Measurements from ENCODE around the gene LEKR1.
"Not testable (repeated sequence)": the region's sequence is repeated elsewhere in the genome, so short reads cannot be mapped to it uniquely, and the experiment has no call there.

Gene LEKR1

GRCh38 chr3:156826144-156826895 lies at the start of gene LEKR1:
Gene LEKR1, plus strand, starts transcription at chr3:156826353. Its CDS starts 2,977 bp downstream, at chr3:156829330.
- DNase-seq = peak; percentile 60

DNA sequence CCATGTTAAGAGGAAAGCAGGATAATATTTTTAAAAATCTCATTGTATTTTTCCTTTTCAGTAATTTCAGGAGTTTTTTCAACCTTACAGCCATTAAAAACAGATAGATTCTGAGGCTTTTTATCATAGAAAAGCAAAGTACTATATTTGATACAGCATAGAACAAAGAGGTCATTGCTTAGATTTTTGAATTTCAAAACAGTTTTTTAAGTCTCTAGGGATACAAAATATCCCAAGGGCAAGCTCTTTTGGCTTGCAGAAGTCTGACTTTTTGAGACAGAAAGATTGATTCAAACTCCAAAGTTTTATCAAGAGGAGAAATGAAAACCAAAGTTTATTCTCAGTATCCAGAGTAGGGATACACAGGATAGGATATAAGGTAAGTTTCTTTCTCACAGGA lies 49.3 kb upstream of the LEKR1 start:
- no peak for DNase-seq

- no peak for DNase-seq
Observed at GRCh38 chr3:156781310-156782230, 44.6 kb upstream of the LEKR1 start.

DNA sequence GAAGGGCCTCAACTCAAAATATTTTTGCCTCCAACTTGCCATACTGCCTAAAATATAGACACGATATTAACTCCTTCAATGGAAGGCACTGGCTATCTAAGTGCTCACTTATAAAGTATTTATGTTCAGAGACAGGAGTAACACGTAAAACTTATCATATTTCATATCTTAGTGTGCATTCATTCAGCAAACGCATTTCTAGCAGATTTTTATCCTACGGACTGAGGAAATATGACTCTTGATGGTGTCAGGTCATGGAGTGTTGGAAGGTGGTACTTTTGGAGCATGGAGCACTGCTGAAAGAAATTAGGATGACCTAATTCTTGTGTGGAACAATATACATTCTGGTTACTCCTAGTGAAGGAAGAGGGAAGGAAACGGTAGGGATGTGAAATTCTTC lies 43.8 kb upstream of the LEKR1 start:
- no peak for DNase-seq

GRCh38 chr3:156782921-156783320 lies 43.2 kb upstream of the LEKR1 start:
- no peak for DNase-seq

- no peak for DNase-seq
Observed at GRCh38 chr3:156787001-156787400, 39.2 kb upstream of the LEKR1 start.

DNA sequence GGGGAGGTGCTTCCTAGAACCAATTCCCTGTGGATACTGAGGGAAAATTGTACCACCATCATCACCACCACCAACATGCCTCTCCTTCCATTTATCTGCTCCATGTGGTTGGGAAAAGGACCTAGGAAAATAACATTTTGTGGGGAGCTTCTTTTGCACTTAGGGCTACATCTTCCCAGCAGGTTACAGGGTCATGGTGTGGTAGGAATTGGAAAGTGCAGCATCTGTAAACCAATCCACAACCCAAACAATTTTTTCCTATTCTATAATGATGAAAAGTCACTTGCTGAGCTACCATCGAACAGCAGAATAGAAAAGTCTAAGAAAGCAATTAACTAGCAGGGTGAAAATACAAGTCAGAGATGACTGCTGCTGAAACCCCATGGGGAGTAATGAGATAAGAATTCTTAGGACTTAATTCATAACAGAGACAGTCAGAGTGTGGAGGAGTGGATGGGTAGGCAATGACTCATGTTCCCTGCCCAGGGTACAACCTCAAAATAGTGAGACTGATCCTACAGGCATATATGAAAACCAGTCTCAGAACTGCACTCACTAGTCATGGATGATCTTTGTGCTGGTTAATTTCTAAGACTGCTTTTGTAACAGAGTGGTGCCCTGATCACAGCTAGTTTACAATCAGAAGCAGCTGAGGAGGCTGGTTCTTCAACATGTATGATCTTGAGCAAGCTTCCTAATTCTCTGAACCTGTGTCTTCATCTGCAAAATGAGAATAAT lies 38.1 kb upstream of the LEKR1 start:
- DNase-seq = peak; percentile 23

- DNase-seq = no peak
Observed at GRCh38 chr3:156788846-156789245, 37.3 kb upstream of the LEKR1 start.

GRCh38 chr3:156790156-156790555 lies 36.0 kb upstream of the LEKR1 start:
- DNase-seq = no peak

DNA sequence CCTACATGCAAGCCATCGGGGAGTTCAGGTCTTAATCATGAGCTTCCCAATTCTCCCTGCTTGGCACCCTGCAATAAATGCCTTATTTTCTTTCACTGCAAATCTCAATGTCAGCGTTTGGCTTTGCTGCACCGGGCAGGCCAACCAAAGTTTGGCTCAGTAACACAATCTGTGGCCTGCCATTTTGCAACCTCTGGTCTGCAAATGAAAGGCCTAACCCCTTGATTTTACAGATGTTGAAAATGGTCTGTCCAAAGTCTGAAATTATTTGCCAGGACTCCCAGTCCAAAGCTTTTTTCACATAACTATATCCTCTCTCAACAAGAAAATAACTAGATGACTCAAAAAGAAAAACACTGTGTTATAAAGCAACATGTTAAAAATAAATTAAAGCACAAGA lies 34.0 kb upstream of the LEKR1 start:
- DNase-seq = no peak

- no peak for DNase-seq
Observed at GRCh38 chr3:156792536-156792935, 33.6 kb upstream of the LEKR1 start.

- no peak for DNase-seq
Observed at GRCh38 chr3:156792945-156793344, 33.2 kb upstream of the LEKR1 start.

- DNase-seq = no peak
Observed at GRCh38 chr3:156793400-156793799, 32.8 kb upstream of the LEKR1 start.

- DNase-seq = no peak
Observed at GRCh38 chr3:156793851-156794250, 32.3 kb upstream of the LEKR1 start.

- DNase-seq = no peak
Observed at GRCh38 chr3:156795890-156796481, 30.2 kb upstream of the LEKR1 start.

DNA sequence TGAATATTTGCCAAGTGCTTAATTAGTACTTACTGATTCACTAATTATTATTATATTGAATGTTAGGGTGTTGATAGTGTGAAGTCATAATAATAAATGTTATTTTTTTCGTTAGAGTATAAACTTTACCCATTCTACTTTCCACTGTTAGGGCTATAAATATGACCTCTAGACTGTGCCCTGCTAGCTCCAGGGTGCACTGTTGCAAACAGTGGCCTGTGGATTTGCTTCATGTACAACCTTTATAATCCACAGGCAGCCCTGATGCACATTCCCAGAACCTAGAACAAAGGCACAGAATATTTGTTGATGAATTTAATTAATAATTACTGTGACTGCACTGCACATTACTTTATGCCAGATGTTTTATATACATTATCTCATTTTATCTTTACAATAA lies 28.8 kb upstream of the LEKR1 start:
- no peak for DNase-seq

DNA sequence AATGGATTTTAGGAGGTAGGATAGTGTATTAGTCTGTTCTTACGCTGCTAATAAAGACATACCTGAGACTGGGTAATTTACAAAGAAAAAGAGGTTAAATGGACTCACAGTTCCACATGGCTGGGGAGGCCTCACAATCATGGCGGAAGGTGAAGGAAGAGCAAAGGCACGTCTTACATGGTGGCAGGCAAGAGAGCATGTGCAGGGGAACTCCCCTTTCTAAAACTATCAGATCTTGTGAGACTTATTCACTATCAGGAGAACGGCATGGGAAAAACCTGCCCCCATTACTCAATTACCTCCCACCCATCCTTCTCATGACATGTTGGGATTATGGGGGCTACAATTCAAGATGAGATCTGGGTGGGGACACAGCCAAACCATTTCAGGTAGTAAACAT lies 25.9 kb upstream of the LEKR1 start:
- DNase-seq = not testable (repeated sequence)

DNA sequence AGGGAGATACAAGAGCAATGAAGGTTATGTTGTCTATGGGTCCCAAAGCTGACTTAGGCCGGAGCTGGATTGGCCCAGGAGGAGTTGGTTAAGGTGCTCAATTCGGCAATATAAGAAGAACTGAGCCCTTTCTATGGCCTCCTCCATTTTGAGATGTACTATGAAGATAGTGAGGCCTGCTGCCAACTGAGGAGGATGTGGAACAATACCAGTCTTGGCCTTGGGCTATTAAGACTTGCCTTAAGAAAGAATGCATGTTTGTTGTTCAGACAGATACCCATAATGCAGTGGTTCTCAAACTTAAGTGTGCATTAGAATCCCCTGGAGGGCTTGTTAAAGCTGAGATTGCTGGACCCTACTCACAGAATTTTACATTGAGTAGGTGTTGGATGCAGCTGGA lies 24.4 kb upstream of the LEKR1 start:
- DNase-seq = no peak

- no peak for DNase-seq
Observed at GRCh38 chr3:156802821-156803606, 23.1 kb upstream of the LEKR1 start.

GRCh38 chr3:156803952-156804741 lies 22.0 kb upstream of the LEKR1 start:
- DNase-seq = no peak

- no peak for DNase-seq
Observed at GRCh38 chr3:156806698-156807097, 19.5 kb upstream of the LEKR1 start.
